H1 (cell line): ENCODE results near the gene LYPD3. TPM values are rescaled to one million over a fixed set of nuclear protein-coding genes. Genes with fewer than 3 reads are reported as not detected.

Experiments used
- CTCF ChIA-PET: fragments of 300-600 bp; sonication (Branson Sonifier 250); formaldehyde crosslinking; loops from one replicate; lab custom pipeline; 2021; ENCODE audit not compliant: partially characterized antibody; lab: Charles Lee
- POLR2A ChIA-PET: fragments of 300-600 bp; sonication (Branson Sonifier 250); formaldehyde crosslinking; loops from one replicate; lab custom pipeline; 2021; ENCODE audit warnings: inconsistent platforms; ENCODE audit not compliant: partially characterized antibody; lab: Charles Lee
- DNase-seq, 2 experiments: peaks; one replicate each; pipeline versions ENCODE4 v3.0.0 to v3.0.0-alpha.2; 2010 to 2022; ENCODE audit warnings: low spot score in 2 of 2, low read depth in 1 of 2, mixed read lengths in 1 of 2
- FAIRE-seq: peaks from 2 replicates; lab custom pipeline; 2011; peaks lifted over from hg19 to GRCh38; lab: Jason Lieb, UNC
- H2AFZ ChIP-seq: 2 replicates; pipeline ENCODE4 v1.8.1; 2012; ENCODE audit warnings: low read length, inconsistent platforms
- H2AK5ac ChIP-seq: 2 replicates; pipeline ENCODE4 v1.6.1; 2013; ENCODE audit warnings: low read depth, low read length
- H2BK120ac ChIP-seq: replicated peaks from 2 replicates; pipeline ENCODE3; 2013; ENCODE audit warnings: low read depth, low read length, inconsistent platforms
- H2BK12ac ChIP-seq: 2 replicates; pipeline ENCODE4 v1.6.1; 2013; ENCODE audit warnings: low read depth, low read length
- H2BK15ac ChIP-seq: 2 replicates; pipeline ENCODE4 v1.6.1; 2013; ENCODE audit warnings: low read length
- H2BK20ac ChIP-seq: 2 replicates; pipeline ENCODE4 v1.6.1; 2013; ENCODE audit warnings: low read length
- H2BK5ac ChIP-seq: 2 replicates; pipeline ENCODE4 v1.6.1; 2013; ENCODE audit warnings: low read depth, low read length
- H3K14ac ChIP-seq: 2 replicates; pipeline ENCODE4 v1.6.1; 2013; ENCODE audit warnings: inconsistent platforms; ENCODE audit not compliant: insufficient read length
- H3K18ac ChIP-seq: 2 replicates; pipeline ENCODE4 v1.6.1; 2013; ENCODE audit warnings: low read length; ENCODE audit errors: extremely low read depth
- H3K23ac ChIP-seq: 2 replicates; pipeline ENCODE4 v1.6.1; 2013; ENCODE audit warnings: inconsistent platforms; ENCODE audit not compliant: insufficient read length
- H3K23me2 ChIP-seq: 2 replicates; pipeline ENCODE4 v1.6.1; 2013; ENCODE audit warnings: low read depth, low read length
- H3K27ac ChIP-seq: 2 replicates; pipeline ENCODE4 v1.6.1; 2011; ENCODE audit warnings: low read depth, low read length, inconsistent platforms
- H3K27me3 ChIP-seq, 4 experiments: replicated peaks in 1 of 4; 1 replicate in 1 of 4; 2 replicates in 3 of 4; pipeline versions ENCODE4 v1.6.1 to v1.8.1; 2011 to 2013; ENCODE audit warnings: low read length in 3 of 4, mild to moderate bottlenecking in 3 of 4, inconsistent platforms in 2 of 4, mixed read lengths in 2 of 4, moderate library complexity in 1 of 4; ENCODE audit not compliant: control insufficient read depth in 3 of 4, insufficient read depth in 3 of 4; ENCODE audit errors: extremely low read depth in 1 of 4
- H3K36me3 ChIP-seq, 4 experiments: 2 replicates each; pipeline versions ENCODE4 v1.6.1 to v1.8.1; 2011 to 2013; ENCODE audit warnings: mild to moderate bottlenecking in 4 of 4, low read length in 3 of 4, moderate library complexity in 2 of 4, control low read depth in 1 of 4, inconsistent platforms in 1 of 4; ENCODE audit not compliant: insufficient read depth in 4 of 4, control insufficient read depth in 2 of 4
- H3K4ac ChIP-seq: replicated peaks from 2 replicates; pipeline ENCODE3; 2013; ENCODE audit warnings: low read length, low read depth, mixed read lengths, inconsistent platforms; ENCODE audit not compliant: insufficient read length
- H3K4me1 ChIP-seq, 4 experiments: replicated peaks in 1 of 4; 1 replicate in 1 of 4; 2 replicates in 3 of 4; pipeline versions ENCODE4 v1.6.1 to v1.8.1; 2011 to 2013; ENCODE audit warnings: low read length in 3 of 4, inconsistent platforms in 2 of 4, mixed read lengths in 1 of 4; ENCODE audit not compliant: insufficient read depth in 4 of 4, control insufficient read depth in 3 of 4
- H3K4me2 ChIP-seq, 2 experiments: 2 replicates each; pipeline versions ENCODE4 v1.6.1 to v1.8.1; 2011 to 2013; ENCODE audit warnings: low read depth in 2 of 2, low read length in 2 of 2, control low read depth in 1 of 2, inconsistent platforms in 1 of 2, mild to moderate bottlenecking in 1 of 2; ENCODE audit not compliant: insufficient read depth in 1 of 2
- H3K4me3 ChIP-seq, 4 experiments: fragments of 200-600, 300-600 bp in 1 of 4; sonication (generic), shearing (Covaris generic), sonication (Bioruptor Twin) in 1 of 4; 2 replicates each; pipeline versions ENCODE4 v1.5.1 to v1.8.1; 2011 to 2016; ENCODE audit warnings: low read length in 4 of 4, low read depth in 3 of 4, control low read depth in 2 of 4, inconsistent platforms in 2 of 4, mild to moderate bottlenecking in 2 of 4, mixed read lengths in 1 of 4, moderate library complexity in 1 of 4; ENCODE audit not compliant: insufficient read depth in 2 of 4; ENCODE audit errors: extremely low read depth in 1 of 4
- H3K56ac ChIP-seq: replicated peaks from 2 replicates; pipeline ENCODE3; 2013; ENCODE audit warnings: low read depth, mild to moderate bottlenecking, mixed read lengths, low read length, inconsistent platforms; ENCODE audit not compliant: insufficient read length
- H3K79me1 ChIP-seq: 2 replicates; pipeline ENCODE4 v1.6.1; 2013; ENCODE audit warnings: low read depth, low read length, control low read depth
- H3K79me2 ChIP-seq, 2 experiments: 2 replicates each; pipeline versions ENCODE4 v1.6.1 to v1.8.1; 2012 to 2013; ENCODE audit warnings: low read length in 2 of 2, mild to moderate bottlenecking in 2 of 2, inconsistent platforms in 1 of 2; ENCODE audit not compliant: insufficient read depth in 2 of 2, control insufficient read depth in 1 of 2
- H3K9ac ChIP-seq, 4 experiments: replicated peaks in 1 of 4; 1 replicate in 1 of 4; 2 replicates in 3 of 4; pipeline versions ENCODE4 v1.6.1 to v1.8.1; 2011 to 2013; ENCODE audit warnings: low read depth in 3 of 4, low read length in 3 of 4, control low read depth in 2 of 4, mild to moderate bottlenecking in 2 of 4, moderate library complexity in 2 of 4, inconsistent platforms in 1 of 4; ENCODE audit errors: extremely low read depth in 1 of 4
- H3K9me3 ChIP-seq, 2 experiments: 2 replicates each; pipeline versions ENCODE4 v1.6.1 to v1.8.1; 2012 to 2013; ENCODE audit warnings: mild to moderate bottlenecking in 2 of 2, moderate library complexity in 2 of 2, control low read depth in 1 of 2, inconsistent platforms in 1 of 2, low read depth in 1 of 2, low read length in 1 of 2, mixed read lengths in 1 of 2; ENCODE audit not compliant: insufficient read depth in 2 of 2
- H4K20me1 ChIP-seq, 2 experiments: replicated peaks in 1 of 2; 2 replicates each; pipeline versions ENCODE3 to v1.8.1; 2011 to 2013; ENCODE audit warnings: inconsistent platforms in 2 of 2, low read length in 2 of 2, mild to moderate bottlenecking in 1 of 2; ENCODE audit not compliant: insufficient read depth in 2 of 2, control insufficient read depth in 1 of 2
- H4K5ac ChIP-seq: 2 replicates; pipeline ENCODE4 v1.6.1; 2013; ENCODE audit warnings: low read length, low read depth, mixed read lengths, inconsistent platforms; ENCODE audit not compliant: insufficient read length
- H4K8ac ChIP-seq: 2 replicates; pipeline ENCODE4 v1.8.0; 2013; ENCODE audit warnings: mild to moderate bottlenecking, moderate library complexity, low read length, inconsistent platforms; ENCODE audit not compliant: insufficient read depth; ENCODE audit errors: extremely low read depth
- H4K91ac ChIP-seq: replicated peaks from 2 replicates; pipeline ENCODE3; 2013; ENCODE audit warnings: low read length, mixed read lengths, inconsistent platforms; ENCODE audit not compliant: insufficient read length
- ATF3 ChIP-seq: IDR thresholded peaks from 2 replicates; pipeline ENCODE4 v1.6.1; 2011; ENCODE audit warnings: low read depth, mild to moderate bottlenecking, low read length; ENCODE audit not compliant: insufficient read depth
- CBX8 ChIP-seq: fragments of 300-800, 300-1000 bp; sonication (generic); IDR thresholded peaks from 2 replicates; pipeline ENCODE4 v1.7.1; 2016; ENCODE audit warnings: low read depth, low read length, borderline replicate concordance
- CHD1 ChIP-seq: IDR thresholded peaks from 2 replicates; pipeline ENCODE4 v1.6.1; 2012; ENCODE audit warnings: low read depth, low read length, improper control_type of control experiment
- RBBP5 ChIP-seq: IDR thresholded peaks from 2 replicates; pipeline ENCODE4 v1.7.1; 2012; ENCODE audit warnings: low read depth, mild to moderate bottlenecking, inconsistent platforms, low read length, moderate library complexity, borderline replicate concordance
- WGBS, 2 experiments: shearing (Covaris generic) in 1 of 2; methylation state at CpG; one replicate each; pipeline versions ENCODE4 v1.1.6 to v1.1.7; 2013 to 2015; ENCODE audit warnings: low lambda C conversion rate in 2 of 2, mixed read lengths in 2 of 2, inconsistent platforms in 1 of 2, low coverage in 1 of 2, missing lambda C conversion rate in 1 of 2; ENCODE audit not compliant: insufficient replicate concordance in 2 of 2, insufficient coverage in 1 of 2, insufficient read length in 1 of 2; ENCODE audit errors: extremely low coverage in 1 of 2, missing lambda C conversion rate in 1 of 2; 5-methylcytosine and 5-hydroxymethylcytosine counted together
- polyA plus RNA-seq, 7 experiments: library from polyadenylated mRNA; depleted of rRNA in 3 of 7; stranded (reverse) in 5 of 7; unstranded in 2 of 7; fragments of >200 nt in 5 of 7; fragments of 200-250 nt in 2 of 7; gene quantifications; 1 replicate in 5 of 7; 2 replicates in 1 of 7; 4 replicates in 1 of 7; pipeline versions ENCODE4 v1.2.1 to v1.2.3, GENCODE V29; 2011 to 2013; ENCODE audit warnings: missing spikeins in 2 of 7, mixed read lengths in 2 of 7
- total RNA-seq: library from RNA; stranded (reverse); fragmentation: NEBNext Ultra II Directional; extraction: Animal tissue kit (Norgen Biotek cat#: 25700); gene quantifications from 2 replicates; pipeline ENCODE4 v1.2.1, GENCODE V29; 2021

Gene LYPD3
- total and polyA plus RNA-seq, 2 of the 8 experiments (the other 6 are each of a cell fraction or from before 2014, with no cell fraction given) = 4.1 to 16.4 TPM

GRCh38 chr19:43445426-43445825 lies 20.0 kb downstream of the LYPD3 start:
- no peak overlapping the region for H3K4me3 ChIP-seq

More at GRCh38 chr19:43445426-43445825, 20.0 kb downstream of the LYPD3 start:
- Histone ChIP-seq H2BK15ac (no peak overlapping the region), H3K9ac (no peak overlapping the region), H3K27me3 (no peaks in the 10 kb centered on the region), H3K9me3 (no peaks in the 10 kb centered on the region), H2BK5ac (no peak overlapping the region), H2BK12ac (no peak overlapping the region), H2BK120ac (no peak overlapping the region), H3K4ac (no peak overlapping the region), H3K79me1 (no peaks in the 10 kb centered on the region), H3K23ac (no peak overlapping the region), H4K8ac (no peak overlapping the region), H3K36me3 (no peaks in the 10 kb centered on the region), H3K14ac (no peak overlapping the region), H2AK5ac (no peak overlapping the region), H4K5ac (no peak overlapping the region), H3K56ac (no peak overlapping the region), H3K18ac (no peak overlapping the region), H3K4me2 (no peak overlapping the region), H3K23me2 (no peaks in the 10 kb centered on the region), H2AFZ (no peak overlapping the region), H4K91ac (no peak overlapping the region), H3K27ac (no peak overlapping the region), H4K20me1 (no peaks in the 10 kb centered on the region), H3K4me1 (no peaks in the 10 kb centered on the region), H2BK20ac (no peak overlapping the region), H3K79me2 (no peaks in the 10 kb centered on the region)
- ChIA-PET POLR2A (interaction anchor here (1.8 to 2.9 kb wide), 2 partner anchors 74 to 86 kb away, joined by 3 to 15 read pairs; no protein-coding TSS in a partner anchor), CTCF (interaction anchor here (0.7 to 6.5 kb wide), 4 partner anchors 13 to 1489 kb away, joined by 3 to 192 read pairs (median 24); partner anchors contain the start of gene ETHE1)
- FAIRE-seq = no peak
- no peak for TF ChIP-seq CBX8
- no peak for TF ChIP-seq CHD1
- TF ChIP-seq RBBP5 = no peak
- no peak for TF ChIP-seq ATF3
- no peak for DNase-seq
- 91% methylated on average over 2 of the region's 2 CpGs; no CpG with 5 or more reads in 1 of the 2 experiments for WGBS, 2 experiments
